GM12891 (cell line): Measurements from ENCODE around the gene ANXA2.

Experiments
- DNase-seq: peaks from one replicate; pipeline ENCODE4 v3.0.0; 2011; ENCODE audit warnings: low spot score; ENCODE audit not compliant: insufficient read length
- FAIRE-seq: peaks from 2 replicates; lab custom pipeline; 2011; peaks lifted over from hg19 to GRCh38; lab: Jason Lieb, UNC
- PAX5 ChIP-seq: IDR thresholded peaks from 2 replicates; pipeline ENCODE4 v1.6.1; 2011; ENCODE audit warnings: low read length, moderate library complexity, mild to moderate bottlenecking; ENCODE audit not compliant: insufficient read depth, severe bottlenecking
- POLR2A ChIP-seq: IDR thresholded peaks from 2 replicates; pipeline ENCODE4 v1.6.1; 2011; ENCODE audit warnings: low read depth, low read length, control low read depth
- POLR2AphosphoS5 ChIP-seq: IDR thresholded peaks from 2 replicates; pipeline ENCODE4 v1.6.1; 2011; ENCODE audit warnings: low read depth, low read length, control low read depth
- POU2F2 ChIP-seq: IDR thresholded peaks from 2 replicates; pipeline ENCODE4 v1.6.1; 2011; ENCODE audit warnings: low read depth, mild to moderate bottlenecking, control low read depth, low read length, moderate library complexity
- SPI1 ChIP-seq: IDR thresholded peaks from 2 replicates; pipeline ENCODE4 v1.6.1; 2011; ENCODE audit warnings: low read depth, low read length, control low read depth
- TAF1 ChIP-seq: IDR thresholded peaks from 2 replicates; pipeline ENCODE4 v1.6.1; 2011; ENCODE audit warnings: low read depth, low read length, control low read depth

ANXA2 gene

DNA sequence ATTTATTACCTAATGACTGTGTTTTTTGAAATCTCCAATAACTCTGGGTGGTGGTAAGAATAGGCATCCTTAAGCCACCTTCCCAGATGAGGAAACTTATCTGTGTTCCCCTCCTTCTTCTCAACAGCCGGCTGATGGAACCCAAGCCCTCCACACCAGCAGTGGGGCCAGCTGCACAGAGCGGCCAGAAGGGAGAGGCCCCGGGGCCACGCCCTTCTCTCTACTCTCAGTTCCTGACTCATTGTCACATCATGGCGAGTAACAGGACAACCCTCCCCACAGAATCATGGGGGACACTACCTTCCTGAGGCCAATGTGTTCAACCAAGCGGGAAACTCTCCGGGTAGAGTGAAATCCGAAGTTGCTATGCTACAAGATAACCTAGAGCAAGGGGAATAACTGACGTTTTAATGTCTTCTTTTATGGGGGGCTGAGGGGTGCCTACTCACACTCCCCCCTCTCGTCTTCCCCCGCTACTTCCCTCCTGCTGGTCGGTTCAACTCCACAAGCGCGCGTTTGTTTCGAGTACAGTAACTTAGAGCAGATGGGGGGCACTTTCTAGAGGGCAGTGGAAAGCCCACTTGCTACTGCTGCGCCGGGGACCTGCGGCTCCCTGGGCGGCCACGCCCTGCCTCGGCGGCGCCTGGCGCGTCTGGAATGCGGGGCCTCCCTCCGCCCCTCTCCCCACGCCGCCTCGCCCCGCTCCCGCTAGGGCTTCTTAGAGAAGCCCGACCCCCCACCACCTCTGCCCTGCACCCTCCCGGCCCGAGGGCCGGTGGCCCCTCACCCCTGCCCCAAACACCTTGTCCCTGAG, 621 bp downstream of the ANXA2 start:
- DNase-seq (no peak), FAIRE-seq (peak; percentile 59)
- 0 out of 2 replicates have a peak, but pooled peaks have one; percentile 50 for TF ChIP-seq POLR2AphosphoS5
- peak; percentile 78 for TF ChIP-seq SPI1
- no peak for TF ChIP-seq TAF1

DNA sequence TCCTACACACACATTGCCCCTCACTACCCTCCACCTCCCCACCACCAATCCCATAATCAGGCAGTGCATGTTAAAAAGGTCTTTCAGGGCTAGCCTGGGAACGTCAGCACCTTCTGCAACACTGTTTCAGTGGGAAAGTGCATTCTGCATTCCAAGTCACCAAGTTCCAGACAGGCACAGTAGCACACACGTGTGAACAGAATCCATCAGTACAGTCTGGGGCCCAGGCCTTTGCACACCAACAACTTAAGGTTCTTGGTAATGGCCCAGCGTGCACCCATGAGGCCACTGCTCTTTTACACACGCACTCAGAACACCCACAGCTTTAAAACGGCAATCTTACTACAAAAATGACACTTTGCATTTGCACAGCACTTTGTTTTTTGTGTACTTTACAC, 1.2 kb downstream of the ANXA2 start:
- DNase-seq (no peak), FAIRE-seq (no peak)
- TF ChIP-seq POU2F2 (no peak), PAX5 (no peak), POLR2A (no peak), POLR2AphosphoS5 (no peak), SPI1 (no peak), TAF1 (no peak)

DNA sequence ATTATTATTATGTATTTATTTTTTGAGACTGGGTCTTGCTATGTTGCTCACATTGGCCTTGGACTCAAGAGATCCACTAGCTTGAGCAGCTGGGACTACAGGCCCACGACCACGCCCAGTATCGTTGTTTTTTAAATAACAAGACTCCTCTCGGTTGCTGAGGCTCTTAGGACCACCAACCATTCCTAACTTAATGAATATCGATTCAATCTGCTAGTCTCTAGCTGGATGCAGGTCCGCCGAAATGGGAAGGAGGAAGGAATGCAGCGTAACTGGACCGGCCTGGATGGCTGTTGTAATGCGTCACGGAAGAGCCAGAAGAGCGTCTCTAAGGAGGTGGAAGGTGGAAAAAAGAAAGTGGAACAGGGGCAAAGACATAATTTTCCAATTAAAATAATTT, 1.7 kb downstream of the ANXA2 start:
- TF ChIP-seq TAF1 (no peak), SPI1 (no peak), POLR2A (no peak), POLR2AphosphoS5 (no peak), POU2F2 (no peak), PAX5 (no peak)
- DNase-seq (no peak), FAIRE-seq (no peak)

DNA sequence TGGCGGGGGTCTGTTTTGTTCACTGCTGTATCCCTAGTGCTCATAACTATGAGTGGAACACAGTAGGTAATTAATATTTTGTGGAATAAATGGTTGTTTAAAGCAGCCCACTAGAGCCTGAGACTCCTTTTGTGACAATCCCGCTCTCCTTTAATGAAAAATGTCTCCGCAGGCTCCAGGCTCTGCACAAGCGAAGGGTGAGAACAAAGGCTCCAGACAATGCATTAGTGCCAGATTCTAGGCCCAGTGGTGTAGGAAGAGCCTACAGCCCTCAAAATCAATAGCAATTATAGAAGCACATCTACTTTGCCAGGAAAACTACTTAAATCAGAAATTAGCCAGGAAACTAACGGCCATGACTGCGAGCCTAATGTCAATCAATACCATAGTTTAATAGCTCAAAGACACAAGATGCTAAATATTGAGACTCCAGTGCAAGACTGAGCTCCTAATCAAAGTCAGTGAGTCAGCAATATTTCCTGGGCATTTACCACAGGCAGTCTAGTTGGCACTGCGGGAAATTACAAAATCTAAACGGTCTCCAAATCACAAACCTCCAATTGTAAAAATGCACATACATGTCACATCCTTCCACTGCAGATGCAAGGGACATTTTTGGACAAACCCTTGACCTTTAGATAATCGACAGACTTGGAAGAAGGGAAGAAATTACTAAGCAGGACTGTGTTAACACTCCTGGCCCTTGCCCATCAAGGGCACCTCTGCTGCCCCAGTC, 2.3 kb downstream of the ANXA2 start:
- TF ChIP-seq TAF1 (no peak), POU2F2 (no peak), SPI1 (no peak), POLR2AphosphoS5 (no peak)
- FAIRE-seq (no peak), DNase-seq (no peak)

DNA sequence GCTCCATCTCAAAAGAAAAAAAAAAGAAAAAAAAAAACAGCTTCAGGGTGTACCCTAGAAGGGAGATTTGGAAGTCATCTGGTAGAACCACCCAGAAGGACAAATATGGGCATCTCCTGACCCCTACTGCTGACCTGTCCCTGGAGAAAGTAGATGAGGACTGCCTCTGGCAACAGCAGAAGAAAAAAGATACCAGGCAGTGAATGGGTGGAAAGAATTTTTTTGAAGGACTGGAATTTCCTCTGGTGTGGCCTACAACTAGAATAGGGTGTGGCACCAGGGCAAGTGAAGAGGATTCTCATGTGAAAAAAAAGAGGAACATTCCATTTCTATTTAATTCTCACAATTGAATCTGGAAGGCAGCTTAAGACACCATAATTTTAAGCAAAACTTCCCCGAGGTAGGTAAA, 3.1 kb downstream of the ANXA2 start:
- TF ChIP-seq PAX5 (no peak), SPI1 (no peak), TAF1 (no peak), POLR2A (no peak), POU2F2 (no peak), POLR2AphosphoS5 (no peak)
- DNase-seq = no peak

DNA sequence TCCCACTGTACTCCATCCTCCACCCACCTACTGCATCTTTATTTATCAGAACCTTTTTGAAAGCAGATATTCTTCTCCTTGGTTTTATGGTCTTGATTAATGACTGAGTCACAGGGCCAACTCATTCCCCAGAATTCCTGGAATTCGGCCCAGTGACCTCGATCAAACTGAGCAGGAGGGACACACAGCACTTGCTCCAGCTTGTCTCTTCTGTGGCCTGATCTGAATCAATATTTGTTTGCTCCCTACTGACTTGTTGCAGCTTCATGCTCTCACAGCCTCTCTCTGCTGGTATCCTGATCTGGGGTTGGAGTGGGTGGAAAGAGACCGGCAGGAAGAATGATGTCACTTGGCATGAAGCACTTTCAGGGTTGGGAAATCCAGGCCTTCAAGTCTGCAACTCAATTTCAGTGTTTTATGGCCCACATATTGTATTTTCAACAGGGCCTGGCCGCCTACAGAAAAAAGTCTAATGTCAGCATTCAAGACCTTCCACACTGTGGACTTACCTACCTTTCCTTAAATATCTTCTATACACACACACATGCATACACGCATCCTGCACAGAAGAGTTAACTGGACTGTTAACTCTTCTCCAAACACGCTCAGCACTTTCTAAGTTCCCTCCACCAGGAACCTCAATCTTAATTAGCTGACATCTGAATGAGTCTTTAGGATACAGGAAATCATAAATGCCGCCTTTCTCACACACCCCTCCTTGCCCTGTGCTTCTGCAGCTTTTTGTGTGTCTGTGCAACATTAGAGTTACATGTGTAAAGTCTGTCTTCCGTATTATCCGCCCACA, 4.6 kb downstream of the ANXA2 start:
- TF ChIP-seq PAX5 = no peak
- no peak for TF ChIP-seq POU2F2
- TF ChIP-seq TAF1 = no peak
- TF ChIP-seq POLR2AphosphoS5 = no peak
- TF ChIP-seq SPI1 = no peak
- DNase-seq (no peak), FAIRE-seq (no peak)

More for the DNA sequence above, 3.1 kb downstream of the ANXA2 start:
- FAIRE-seq = no peak

DNA sequence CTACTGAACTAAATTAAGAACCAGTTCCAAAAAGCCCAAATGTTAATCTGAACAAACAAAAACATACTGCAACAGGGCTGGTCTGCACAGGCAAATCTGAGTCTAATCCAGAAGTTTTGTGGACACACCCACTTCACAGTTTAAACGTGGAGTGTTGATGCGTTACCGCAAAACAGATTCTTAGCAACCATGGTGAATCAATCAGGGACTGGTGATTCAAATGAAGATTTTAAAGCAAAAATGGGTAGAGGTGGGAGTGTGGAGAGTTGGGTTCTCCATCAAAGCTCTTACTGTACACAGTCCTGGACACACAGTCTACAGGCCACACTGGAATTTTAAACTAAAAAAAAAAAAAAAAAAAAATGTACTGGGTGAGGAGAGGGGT, 5.2 kb downstream of the ANXA2 start:
- TF ChIP-seq TAF1 (no peak), POLR2A (no peak; the same call in 1 of the 2 replicates), SPI1 (no peak), PAX5 (no peak), POU2F2 (no peak), POLR2AphosphoS5 (no peak)
- DNase-seq (no peak), FAIRE-seq (no peak)

DNA sequence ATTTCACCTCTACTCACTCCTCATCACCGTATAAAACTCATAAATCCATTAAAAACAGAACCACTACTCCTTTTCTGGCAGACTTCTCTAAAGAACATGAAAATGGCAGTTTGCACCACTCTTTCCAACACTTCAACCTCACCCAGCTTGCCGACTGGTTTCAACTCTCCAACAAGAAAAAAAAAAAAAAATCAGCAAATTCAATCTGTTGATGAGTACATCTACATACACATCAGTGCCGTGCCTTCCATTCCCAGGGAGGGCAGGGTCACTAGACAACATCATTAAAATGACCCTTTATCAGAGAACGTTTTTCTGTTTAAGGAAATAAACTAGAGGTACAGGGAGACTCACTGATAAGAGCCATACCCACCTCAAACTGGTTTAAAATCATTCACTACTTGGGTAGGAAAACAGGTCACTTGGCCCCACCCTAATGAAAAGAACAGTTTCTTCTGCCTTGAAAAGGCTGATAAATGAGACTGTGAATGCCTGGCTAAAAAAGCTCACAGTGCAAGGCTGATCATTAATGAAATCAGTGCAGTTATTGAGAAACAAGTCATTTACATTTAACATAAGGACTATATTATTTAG, 6.0 kb downstream of the ANXA2 start:
- FAIRE-seq (no peak), DNase-seq (no peak)
- TF ChIP-seq POU2F2 (no peak), PAX5 (no peak), POLR2A (no peak), POLR2AphosphoS5 (no peak), SPI1 (no peak), TAF1 (no peak)

DNA sequence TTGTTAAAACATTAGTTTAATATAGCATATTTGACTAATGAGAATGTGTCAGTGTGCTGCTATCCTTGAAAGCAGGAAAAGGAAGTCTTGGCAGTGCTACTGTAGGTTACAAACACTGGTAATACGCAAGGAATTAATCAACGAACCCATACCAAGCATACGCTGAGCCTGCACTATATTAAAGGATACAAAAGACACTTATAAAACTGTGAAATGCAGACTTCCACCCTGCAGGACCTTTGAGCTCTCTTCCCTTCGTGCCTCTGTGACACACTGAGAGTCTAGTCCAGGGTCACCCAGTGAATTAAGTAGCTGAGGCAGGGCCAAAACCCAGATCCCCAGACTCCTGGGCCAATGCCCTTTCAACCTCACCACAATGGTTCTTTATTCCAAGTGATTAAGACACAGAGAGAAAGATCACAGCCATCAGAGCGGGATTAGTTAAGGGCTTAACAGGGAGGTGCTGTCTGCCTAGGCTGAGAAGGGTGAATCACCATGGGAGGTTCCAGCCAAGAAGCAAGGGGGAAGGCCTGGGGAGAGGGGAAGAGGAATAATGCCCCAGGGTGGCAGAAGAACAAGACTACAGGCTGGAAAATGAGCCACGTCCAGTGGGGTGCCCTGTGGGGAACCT, 6.8 kb downstream of the ANXA2 start:
- TF ChIP-seq PAX5 (no peak), POU2F2 (no peak), TAF1 (no peak), SPI1 (no peak), POLR2A (no peak), POLR2AphosphoS5 (no peak)
- DNase-seq = no peak
- FAIRE-seq = no peak
